ENCODE data around the gene INPPL1.
A peak's percentile ranks its signal among the peaks of the same experiment; 100 is the strongest.

GRCh38 chr11:72239849-72240460 is 15.4 kb downstream of the INPPL1 start:
- TF ChIP-seq CTCF (IDR thresholded peaks at IDR 0.05) = peak in 2 of 7 experiments; percentile 33 to 34
- no peak for TF ChIP-seq POLR2A (IDR thresholded peaks at IDR 0.05)

Data from body of pancreas (tissue), 4 donors.